ENCODE results near the gene TIMM10. TPM values are rescaled to one million over a fixed set of nuclear protein-coding genes. Genes with fewer than 3 reads are reported as not detected.

Gene TIMM10
- total and polyA plus RNA-seq, 5 donors, result 40.6 to 68.8 (median 53.0) TPM

- Histone ChIP-seq H3K9me3 (ENCODE audit: control insufficient read depth, low read length) (no peaks in the 10 kb centered on the region), H3K27me3 (ENCODE audit: control insufficient read depth, insufficient read depth) (no peaks in the 10 kb centered on the region), H3K27ac (ENCODE audit: low read length) (peak overlapping the region; percentile 60), H3K4me1 (ENCODE audit: control insufficient read depth, insufficient read depth, low read length) (peaks cover 17% of the 10 kb centered on the region), H3K4me3 (ENCODE audit: low read length) (no peak overlapping the region)
- 55% methylated on average over 4 of the region's 4 CpGs for WGBS
- DNase-seq (no peak), ATAC-seq (no peak)
- intact Hi-C loops (cut with DNase I), result no loop called here
Observed at GRCh38 chr11:57501953-57502352, 28.6 kb downstream of the TIMM10 start.

- no peak overlapping the region for H3K4me3 ChIP-seq (ENCODE audit: low read length)
- 92% methylated on average over 15 of the region's 15 CpGs for WGBS
- ATAC-seq, result no peak
- intact Hi-C loops (cut with DNase I), result no loop called here
- no peaks in the 10 kb centered on the region for H3K9me3 ChIP-seq (ENCODE audit: control insufficient read depth, low read length)
- peak in 2 of 3 donors; percentile 58 to 60 for DNase-seq
- H3K4me1 ChIP-seq (ENCODE audit: control insufficient read depth, insufficient read depth, low read length), result peaks cover 17% of the 10 kb centered on the region
- no peak overlapping the region for H3K27ac ChIP-seq (ENCODE audit: low read length)
- H3K27me3 ChIP-seq (ENCODE audit: control insufficient read depth, insufficient read depth), result no peaks in the 10 kb centered on the region
Observed at GRCh38 chr11:57500926-57501325, 29.6 kb downstream of the TIMM10 start.

GRCh38 chr11:57500515-57500914, 30.0 kb downstream of the TIMM10 start:
- Histone ChIP-seq H3K4me3 (ENCODE audit: low read length) (no peak overlapping the region), H3K27ac (ENCODE audit: low read length) (peak overlapping the region; percentile 78), H3K4me1 (ENCODE audit: control insufficient read depth, insufficient read depth, low read length) (peaks cover 17% of the 10 kb centered on the region), H3K9me3 (ENCODE audit: control insufficient read depth, low read length) (no peaks in the 10 kb centered on the region), H3K27me3 (ENCODE audit: control insufficient read depth, insufficient read depth) (no peaks in the 10 kb centered on the region)
- DNase-seq, result peak in 1 of 3 donors; percentile 70
- intact Hi-C loops (cut with DNase I), result no loop called here
- 66% methylated on average over 8 of the region's 8 CpGs for WGBS
- no peak for ATAC-seq

- intact Hi-C loops (cut with DNase I), result no loop called here
- DNase-seq (peak in 1 of 3 donors; percentile 61), ATAC-seq (no peak)
- 16% methylated on average over 12 of the region's 12 CpGs for WGBS
- Histone ChIP-seq H3K9me3 (ENCODE audit: control insufficient read depth, low read length) (no peaks in the 10 kb centered on the region), H3K4me3 (ENCODE audit: low read length) (no peak overlapping the region), H3K27ac (ENCODE audit: low read length) (peak overlapping the region; percentile 78), H3K27me3 (ENCODE audit: control insufficient read depth, insufficient read depth) (no peaks in the 10 kb centered on the region), H3K4me1 (ENCODE audit: control insufficient read depth, insufficient read depth, low read length) (peaks cover 17% of the 10 kb centered on the region)
Observed at GRCh38 chr11:57499983-57500461, 30.5 kb downstream of the TIMM10 start.

- H3K27me3 ChIP-seq (ENCODE audit: control insufficient read depth, insufficient read depth), result no peaks in the 10 kb centered on the region
- H3K27ac ChIP-seq (ENCODE audit: low read length), result peak overlapping the region; percentile 83
- ATAC-seq (peak; percentile 99), DNase-seq (peak; percentile 98 to 100 (median 99))
- WGBS, result 4% methylated on average over 35 of the region's 35 CpGs
- H3K4me3 ChIP-seq (ENCODE audit: low read length), result no peak overlapping the region
- intact Hi-C loops (cut with DNase I), result no loop called here
- H3K4me1 ChIP-seq (ENCODE audit: control insufficient read depth, insufficient read depth, low read length), result peaks cover 17% of the 10 kb centered on the region
- no peaks in the 10 kb centered on the region for H3K9me3 ChIP-seq (ENCODE audit: control insufficient read depth, low read length)
Observed at GRCh38 chr11:57499413-57499982, 31.1 kb downstream of the TIMM10 start.

- Histone ChIP-seq H3K27ac (ENCODE audit: low read length) (peak overlapping the region; percentile 19), H3K9me3 (ENCODE audit: control insufficient read depth, low read length) (no peaks in the 10 kb centered on the region), H3K4me3 (ENCODE audit: low read length) (no peak overlapping the region), H3K27me3 (ENCODE audit: control insufficient read depth, insufficient read depth) (no peaks in the 10 kb centered on the region), H3K4me1 (ENCODE audit: control insufficient read depth, insufficient read depth, low read length) (peaks cover 17% of the 10 kb centered on the region)
- 67% methylated on average over 6 of the region's 6 CpGs for WGBS
- intact Hi-C loops (cut with DNase I), result no loop called here
- ATAC-seq, result no peak
- DNase-seq, result no peak
Observed at GRCh38 chr11:57498540-57498939, 32.0 kb downstream of the TIMM10 start.

- 93% methylated on average over 15 of the region's 15 CpGs for WGBS
- Histone ChIP-seq H3K4me3 (ENCODE audit: low read length) (no peak overlapping the region), H3K4me1 (ENCODE audit: control insufficient read depth, insufficient read depth, low read length) (peaks cover 17% of the 10 kb centered on the region), H3K27me3 (ENCODE audit: control insufficient read depth, insufficient read depth) (no peaks in the 10 kb centered on the region), H3K27ac (ENCODE audit: low read length) (no peak overlapping the region), H3K9me3 (ENCODE audit: control insufficient read depth, low read length) (no peaks in the 10 kb centered on the region)
- DNase-seq (no peak), ATAC-seq (no peak)
- intact Hi-C loops (cut with DNase I), result no loop called here
Observed at GRCh38 chr11:57497303-57498247, 33.0 kb downstream of the TIMM10 start.

GRCh38 chr11:57496109-57496820, 34.3 kb downstream of the TIMM10 start:
- H3K27ac ChIP-seq (ENCODE audit: low read length), result no peak overlapping the region
- DNase-seq, result no peak
- no peaks in the 10 kb centered on the region for H3K9me3 ChIP-seq (ENCODE audit: control insufficient read depth, low read length)
- no peak overlapping the region for H3K4me3 ChIP-seq (ENCODE audit: low read length)
- H3K4me1 ChIP-seq (ENCODE audit: control insufficient read depth, insufficient read depth, low read length), result peaks cover 10% of the 10 kb centered on the region
- intact Hi-C loops (cut with DNase I), result no loop called here
- WGBS, result 83% methylated on average over 9 of the region's 9 CpGs
- no peaks in the 10 kb centered on the region for H3K27me3 ChIP-seq (ENCODE audit: control insufficient read depth, insufficient read depth)
- ATAC-seq, result no peak

GRCh38 chr11:57493507-57494503, 36.7 kb downstream of the TIMM10 start:
- H3K27me3 ChIP-seq (ENCODE audit: control insufficient read depth, insufficient read depth), result no peaks in the 10 kb centered on the region
- DNase-seq (peak in 2 of 3 donors; percentile 76 to 78), ATAC-seq (peak; percentile 53 to 58)
- 70% methylated on average over 15 of the region's 15 CpGs for WGBS
- H3K27ac ChIP-seq (ENCODE audit: low read length), result no peak overlapping the region
- intact Hi-C loops (cut with DNase I), result loop anchor here in 3 of 4 donors (2.0 to 5.0 kb wide), 2 partner anchors 33 kb away; no protein-coding TSS in a partner anchor
- H3K4me1 ChIP-seq (ENCODE audit: control insufficient read depth, insufficient read depth, low read length), result peaks cover 4% of the 10 kb centered on the region
- H3K9me3 ChIP-seq (ENCODE audit: control insufficient read depth, low read length), result no peaks in the 10 kb centered on the region
- no peak overlapping the region for H3K4me3 ChIP-seq (ENCODE audit: low read length)

Data from right cardiac atrium (tissue), 5 donors.